ENCODE results near the gene BAZ2B. TPM values are rescaled to one million over a fixed set of nuclear protein-coding genes. Genes with fewer than 3 reads are reported as not detected.

Gene BAZ2B
- total RNA-seq, 1 experiment from 2014 or later = 19.9 TPM

GRCh38 chr2:159608108-159608507 lies 8.2 kb downstream of the BAZ2B start:
- RAD21 ChIA-PET (ENCODE audit: low non-redundant PET in 1 of 2, low total read pairs in 2 of 2, uncharacterized antibody in 2 of 2, unreplicated experiment in 2 of 2) = no interaction called here
- H3K9me3 ChIP-seq (ENCODE audit: control insufficient read depth in 1 of 2, insufficient read depth in 1 of 2, low read depth in 1 of 2, low read length in 2 of 2) = no peaks in the 10 kb centered on the region
- no peak overlapping the region for H3K27ac ChIP-seq (ENCODE audit: low read depth, low read length)
- no peaks in the 10 kb centered on the region for H3K79me2 ChIP-seq (ENCODE audit: insufficient read depth, low read length)
- no peak overlapping the region for H2AFZ ChIP-seq (ENCODE audit: low read depth, low read length, poor library complexity, severe bottlenecking)
- CTCF ChIA-PET = no interaction called here
- TF ChIP-seq REST (IDR thresholded peaks at IDR 0.05; ENCODE audit: low read depth) = no peak
- no peak for TF ChIP-seq SP1 (IDR thresholded peaks at IDR 0.05; ENCODE audit: low read depth)
- TF ChIP-seq ATF3 (IDR thresholded peaks at IDR 0.05) = no peak
- TF ChIP-seq ZFX (IDR thresholded peaks at IDR 0.05) = no peak
- no peak for TF ChIP-seq YY1 (IDR thresholded peaks at IDR 0.05; ENCODE audit: extremely low read depth, insufficient replicate concordance, low read depth, low read length)
- no peak for TF ChIP-seq RAD21 (IDR thresholded peaks at IDR 0.05; ENCODE audit: low read depth)
- H3K9ac ChIP-seq (ENCODE audit: low read length) = no peak overlapping the region
- H3K4me1 ChIP-seq (ENCODE audit: control insufficient read depth in 1 of 2, insufficient read depth in 2 of 2, low read length in 2 of 2) = peaks cover 0 to 4% of the 10 kb centered on the region in 2 experiments; a peak in 1 of 4 replicates
- no peak for DNase-seq (ENCODE audit: low read depth, low spot score)
- no TSS peak for BruUV-seq (replicated peaks)
- no peaks in the 10 kb centered on the region for H3K36me3 ChIP-seq (ENCODE audit: control insufficient read depth in 1 of 2, insufficient read depth in 2 of 2, low read length in 2 of 2)
- no peak overlapping the region for H3K4me3 ChIP-seq (replicated peaks in 1 of 2; ENCODE audit: low read depth in 1 of 2, low read length in 2 of 2)
- intact Hi-C loops (cut with micrococcal nuclease) = no loop called here
- H4K20me1 ChIP-seq (ENCODE audit: insufficient read depth) = no peaks in the 10 kb centered on the region
- H3K9me2 ChIP-seq (ENCODE audit: insufficient read depth) = peaks cover 4% of the 10 kb centered on the region; the same call in 1 of the 2 replicates
- POLR2A ChIA-PET = no interaction called here
- no peak overlapping the region for H3K4me2 ChIP-seq (ENCODE audit: low read length)
- ATAC-seq = no peak
- H3K27me3 ChIP-seq (ENCODE audit: insufficient read depth, low read length) = no peaks in the 10 kb centered on the region

- CTCF ChIA-PET = no interaction called here
- Histone ChIP-seq H4K20me1 (ENCODE audit: insufficient read depth) (no peaks in the 10 kb centered on the region), H3K27ac (ENCODE audit: low read depth, low read length) (no peak overlapping the region), H3K4me1 (ENCODE audit: control insufficient read depth in 1 of 2, insufficient read depth in 2 of 2, low read length in 2 of 2) (peaks cover 9 to 13% of the 10 kb centered on the region in 2 experiments), H3K79me2 (ENCODE audit: insufficient read depth, low read length) (no peaks in the 10 kb centered on the region), H3K9me3 (ENCODE audit: control insufficient read depth in 1 of 2, insufficient read depth in 1 of 2, low read depth in 1 of 2, low read length in 2 of 2) (no peaks in the 10 kb centered on the region), H3K36me3 (ENCODE audit: control insufficient read depth in 1 of 2, insufficient read depth in 2 of 2, low read length in 2 of 2) (no peaks in the 10 kb centered on the region), H2AFZ (ENCODE audit: low read depth, low read length, poor library complexity, severe bottlenecking) (no peak overlapping the region), H3K9me2 (ENCODE audit: insufficient read depth) (no peaks in the 10 kb centered on the region), H3K9ac (ENCODE audit: low read length) (no peak overlapping the region), H3K27me3 (ENCODE audit: insufficient read depth, low read length) (no peaks in the 10 kb centered on the region), H3K4me2 (ENCODE audit: low read length) (no peak overlapping the region), H3K4me3 (replicated peaks in 1 of 2; ENCODE audit: low read depth in 1 of 2, low read length in 2 of 2) (no peak overlapping the region)
- BruUV-seq (replicated peaks) = no TSS peak
- POLR2A ChIA-PET = no interaction called here
- no peak for DNase-seq (ENCODE audit: low read depth, low spot score)
- RAD21 ChIA-PET (ENCODE audit: low non-redundant PET in 1 of 2, low total read pairs in 2 of 2, uncharacterized antibody in 2 of 2, unreplicated experiment in 2 of 2) = no interaction called here
- ATAC-seq = no peak
- intact Hi-C loops (cut with micrococcal nuclease) = no loop called here
- TF ChIP-seq MAX (IDR thresholded peaks at IDR 0.05) (no peak), EZH2phosphoT487 (IDR thresholded peaks at IDR 0.05; ENCODE audit: borderline replicate concordance) (no peak), CBX3 (IDR thresholded peaks at IDR 0.05; ENCODE audit: low read depth) (no peak), RAD21 (IDR thresholded peaks at IDR 0.05; ENCODE audit: low read depth) (no peak), SP1 (IDR thresholded peaks at IDR 0.05; ENCODE audit: low read depth) (no peak), SRF (IDR thresholded peaks at IDR 0.05; ENCODE audit: low read depth) (no peak), YY1 (IDR thresholded peaks at IDR 0.05; ENCODE audit: extremely low read depth, insufficient replicate concordance, low read depth, low read length) (no peak), POLR2A (IDR thresholded peaks at IDR 0.05; ENCODE audit: borderline replicate concordance, extremely low read depth, insufficient read depth, insufficient read length) (no peak), FOSL1 (IDR thresholded peaks at IDR 0.05; ENCODE audit: low read depth) (no peak), ATF3 (IDR thresholded peaks at IDR 0.05) (no peak), ELF1 (IDR thresholded peaks at IDR 0.05; ENCODE audit: borderline replicate concordance, low read depth) (no peak), EZH2 (IDR thresholded peaks at IDR 0.05) (no peak), CEBPB (IDR thresholded peaks at IDR 0.05; ENCODE audit: low read depth) (no peak)
Measured at GRCh38 chr2:159606287-159606686, 10.1 kb downstream of the BAZ2B start.
